H1 (cell line): ENCODE measurements around the gene ARHGEF40. TPM values are rescaled to one million over a fixed set of nuclear protein-coding genes. Genes with fewer than 3 reads are reported as not detected.
A peak's percentile ranks its signal among the peaks of the same experiment; 100 is the strongest.

ENCODE experiments used
- CTCF ChIA-PET: fragments of 300-600 bp; sonication (Branson Sonifier 250); formaldehyde crosslinking; loops from one replicate; lab custom pipeline; 2021; ENCODE audit not compliant: partially characterized antibody; lab: Charles Lee
- POLR2A ChIA-PET: fragments of 300-600 bp; sonication (Branson Sonifier 250); formaldehyde crosslinking; loops from one replicate; lab custom pipeline; 2021; ENCODE audit warnings: inconsistent platforms; ENCODE audit not compliant: partially characterized antibody; lab: Charles Lee
- DNase-seq, 2 experiments: peaks; one replicate each; pipeline versions ENCODE4 v3.0.0 to v3.0.0-alpha.2; 2010 to 2022; ENCODE audit warnings: low spot score in 2 of 2, low read depth in 1 of 2, mixed read lengths in 1 of 2
- FAIRE-seq: peaks from 2 replicates; lab custom pipeline; 2011; peaks lifted over from hg19 to GRCh38; lab: Jason Lieb, UNC
- H2AFZ ChIP-seq: 2 replicates; pipeline ENCODE4 v1.8.1; 2012; ENCODE audit warnings: low read length, inconsistent platforms
- H2AK5ac ChIP-seq: 2 replicates; pipeline ENCODE4 v1.6.1; 2013; ENCODE audit warnings: low read depth, low read length
- H2BK120ac ChIP-seq: replicated peaks from 2 replicates; pipeline ENCODE3; 2013; ENCODE audit warnings: low read depth, low read length, inconsistent platforms
- H2BK12ac ChIP-seq: 2 replicates; pipeline ENCODE4 v1.6.1; 2013; ENCODE audit warnings: low read depth, low read length
- H2BK15ac ChIP-seq: 2 replicates; pipeline ENCODE4 v1.6.1; 2013; ENCODE audit warnings: low read length
- H2BK20ac ChIP-seq: 2 replicates; pipeline ENCODE4 v1.6.1; 2013; ENCODE audit warnings: low read length
- H2BK5ac ChIP-seq: 2 replicates; pipeline ENCODE4 v1.6.1; 2013; ENCODE audit warnings: low read depth, low read length
- H3K14ac ChIP-seq: 2 replicates; pipeline ENCODE4 v1.6.1; 2013; ENCODE audit warnings: inconsistent platforms; ENCODE audit not compliant: insufficient read length
- H3K18ac ChIP-seq: 2 replicates; pipeline ENCODE4 v1.6.1; 2013; ENCODE audit warnings: low read length; ENCODE audit errors: extremely low read depth
- H3K23ac ChIP-seq: 2 replicates; pipeline ENCODE4 v1.6.1; 2013; ENCODE audit warnings: inconsistent platforms; ENCODE audit not compliant: insufficient read length
- H3K23me2 ChIP-seq: 2 replicates; pipeline ENCODE4 v1.6.1; 2013; ENCODE audit warnings: low read depth, low read length
- H3K27ac ChIP-seq: 2 replicates; pipeline ENCODE4 v1.6.1; 2011; ENCODE audit warnings: low read depth, low read length, inconsistent platforms
- H3K27me3 ChIP-seq, 4 experiments: replicated peaks in 1 of 4; 1 replicate in 1 of 4; 2 replicates in 3 of 4; pipeline versions ENCODE4 v1.6.1 to v1.8.1; 2011 to 2013; ENCODE audit warnings: low read length in 3 of 4, mild to moderate bottlenecking in 3 of 4, inconsistent platforms in 2 of 4, mixed read lengths in 2 of 4, moderate library complexity in 1 of 4; ENCODE audit not compliant: control insufficient read depth in 3 of 4, insufficient read depth in 3 of 4; ENCODE audit errors: extremely low read depth in 1 of 4
- H3K36me3 ChIP-seq, 4 experiments: 2 replicates each; pipeline versions ENCODE4 v1.6.1 to v1.8.1; 2011 to 2013; ENCODE audit warnings: mild to moderate bottlenecking in 4 of 4, low read length in 3 of 4, moderate library complexity in 2 of 4, control low read depth in 1 of 4, inconsistent platforms in 1 of 4; ENCODE audit not compliant: insufficient read depth in 4 of 4, control insufficient read depth in 2 of 4
- H3K4ac ChIP-seq: replicated peaks from 2 replicates; pipeline ENCODE3; 2013; ENCODE audit warnings: low read length, low read depth, mixed read lengths, inconsistent platforms; ENCODE audit not compliant: insufficient read length
- H3K4me1 ChIP-seq, 4 experiments: replicated peaks in 1 of 4; 1 replicate in 1 of 4; 2 replicates in 3 of 4; pipeline versions ENCODE4 v1.6.1 to v1.8.1; 2011 to 2013; ENCODE audit warnings: low read length in 3 of 4, inconsistent platforms in 2 of 4, mixed read lengths in 1 of 4; ENCODE audit not compliant: insufficient read depth in 4 of 4, control insufficient read depth in 3 of 4
- H3K4me2 ChIP-seq, 2 experiments: 2 replicates each; pipeline versions ENCODE4 v1.6.1 to v1.8.1; 2011 to 2013; ENCODE audit warnings: low read depth in 2 of 2, low read length in 2 of 2, control low read depth in 1 of 2, inconsistent platforms in 1 of 2, mild to moderate bottlenecking in 1 of 2; ENCODE audit not compliant: insufficient read depth in 1 of 2
- H3K4me3 ChIP-seq, 4 experiments: fragments of 200-600, 300-600 bp in 1 of 4; sonication (generic), shearing (Covaris generic), sonication (Bioruptor Twin) in 1 of 4; 2 replicates each; pipeline versions ENCODE4 v1.5.1 to v1.8.1; 2011 to 2016; ENCODE audit warnings: low read length in 4 of 4, low read depth in 3 of 4, control low read depth in 2 of 4, inconsistent platforms in 2 of 4, mild to moderate bottlenecking in 2 of 4, mixed read lengths in 1 of 4, moderate library complexity in 1 of 4; ENCODE audit not compliant: insufficient read depth in 2 of 4; ENCODE audit errors: extremely low read depth in 1 of 4
- H3K56ac ChIP-seq: replicated peaks from 2 replicates; pipeline ENCODE3; 2013; ENCODE audit warnings: low read depth, mild to moderate bottlenecking, mixed read lengths, low read length, inconsistent platforms; ENCODE audit not compliant: insufficient read length
- H3K79me1 ChIP-seq: 2 replicates; pipeline ENCODE4 v1.6.1; 2013; ENCODE audit warnings: low read depth, low read length, control low read depth
- H3K79me2 ChIP-seq, 2 experiments: 2 replicates each; pipeline versions ENCODE4 v1.6.1 to v1.8.1; 2012 to 2013; ENCODE audit warnings: low read length in 2 of 2, mild to moderate bottlenecking in 2 of 2, inconsistent platforms in 1 of 2; ENCODE audit not compliant: insufficient read depth in 2 of 2, control insufficient read depth in 1 of 2
- H3K9ac ChIP-seq, 4 experiments: replicated peaks in 1 of 4; 1 replicate in 1 of 4; 2 replicates in 3 of 4; pipeline versions ENCODE4 v1.6.1 to v1.8.1; 2011 to 2013; ENCODE audit warnings: low read depth in 3 of 4, low read length in 3 of 4, control low read depth in 2 of 4, mild to moderate bottlenecking in 2 of 4, moderate library complexity in 2 of 4, inconsistent platforms in 1 of 4; ENCODE audit errors: extremely low read depth in 1 of 4
- H3K9me3 ChIP-seq, 2 experiments: 2 replicates each; pipeline versions ENCODE4 v1.6.1 to v1.8.1; 2012 to 2013; ENCODE audit warnings: mild to moderate bottlenecking in 2 of 2, moderate library complexity in 2 of 2, control low read depth in 1 of 2, inconsistent platforms in 1 of 2, low read depth in 1 of 2, low read length in 1 of 2, mixed read lengths in 1 of 2; ENCODE audit not compliant: insufficient read depth in 2 of 2
- H4K20me1 ChIP-seq, 2 experiments: replicated peaks in 1 of 2; 2 replicates each; pipeline versions ENCODE3 to v1.8.1; 2011 to 2013; ENCODE audit warnings: inconsistent platforms in 2 of 2, low read length in 2 of 2, mild to moderate bottlenecking in 1 of 2; ENCODE audit not compliant: insufficient read depth in 2 of 2, control insufficient read depth in 1 of 2
- H4K5ac ChIP-seq: 2 replicates; pipeline ENCODE4 v1.6.1; 2013; ENCODE audit warnings: low read length, low read depth, mixed read lengths, inconsistent platforms; ENCODE audit not compliant: insufficient read length
- H4K8ac ChIP-seq: 2 replicates; pipeline ENCODE4 v1.8.0; 2013; ENCODE audit warnings: mild to moderate bottlenecking, moderate library complexity, low read length, inconsistent platforms; ENCODE audit not compliant: insufficient read depth; ENCODE audit errors: extremely low read depth
- H4K91ac ChIP-seq: replicated peaks from 2 replicates; pipeline ENCODE3; 2013; ENCODE audit warnings: low read length, mixed read lengths, inconsistent platforms; ENCODE audit not compliant: insufficient read length
- ATF3 ChIP-seq: IDR thresholded peaks from 2 replicates; pipeline ENCODE4 v1.6.1; 2011; ENCODE audit warnings: low read depth, mild to moderate bottlenecking, low read length; ENCODE audit not compliant: insufficient read depth
- BACH1 ChIP-seq: IDR thresholded peaks from 2 replicates; pipeline ENCODE4 v1.6.1; 2012; ENCODE audit warnings: low read length, improper control_type of control experiment
- BCL11A ChIP-seq, 2 experiments: IDR thresholded peaks; one replicate each; pipeline ENCODE4 v1.6.1; 2011; ENCODE audit warnings: low read depth in 2 of 2, low read length in 2 of 2, mild to moderate bottlenecking in 2 of 2
- JUN ChIP-seq: IDR thresholded peaks from 2 replicates; pipeline ENCODE4 v1.6.1; 2011; ENCODE audit warnings: low read depth, mild to moderate bottlenecking, improper control_type of control experiment, low read length
- KDM1A ChIP-seq: fragments of 200-600, 300-600 bp; sonication (generic); IDR thresholded peaks from 2 replicates; pipeline ENCODE4 v1.7.1; 2016; ENCODE audit warnings: mild to moderate bottlenecking, low read length, borderline replicate concordance
- POLR2A ChIP-seq, 2 experiments: IDR thresholded peaks; 1 replicate in 1 of 2; 2 replicates in 1 of 2; pipeline ENCODE4 v1.6.1; 2011; ENCODE audit warnings: low read depth in 2 of 2, low read length in 2 of 2, mild to moderate bottlenecking in 2 of 2; ENCODE audit errors: control extremely low read depth in 1 of 2
- POLR2AphosphoS5 ChIP-seq: IDR thresholded peaks from 2 replicates; pipeline ENCODE4 v1.6.1; 2011; ENCODE audit warnings: low read depth, low read length
- RXRA ChIP-seq: IDR thresholded peaks from 2 replicates; pipeline ENCODE4 v1.6.1; 2011; ENCODE audit warnings: low read depth, mild to moderate bottlenecking, low read length, moderate library complexity; ENCODE audit not compliant: insufficient read depth
- SUZ12 ChIP-seq: fragments of 200-600 bp; sonication (generic); IDR thresholded peaks from 2 replicates; pipeline ENCODE4 v1.6.1; 2012; ENCODE audit warnings: mild to moderate bottlenecking, inconsistent platforms, low read length, moderate library complexity, mixed read lengths
- TAF1 ChIP-seq: IDR thresholded peaks from 2 replicates; pipeline ENCODE4 v1.6.1; 2011; ENCODE audit warnings: mild to moderate bottlenecking, low read depth, low read length
- WGBS, 2 experiments: shearing (Covaris generic) in 1 of 2; methylation state at CpG; one replicate each; pipeline versions ENCODE4 v1.1.6 to v1.1.7; 2013 to 2015; ENCODE audit warnings: low lambda C conversion rate in 2 of 2, mixed read lengths in 2 of 2, inconsistent platforms in 1 of 2, low coverage in 1 of 2, missing lambda C conversion rate in 1 of 2; ENCODE audit not compliant: insufficient replicate concordance in 2 of 2, insufficient coverage in 1 of 2, insufficient read length in 1 of 2; ENCODE audit errors: extremely low coverage in 1 of 2, missing lambda C conversion rate in 1 of 2; 5-methylcytosine and 5-hydroxymethylcytosine counted together
- polyA plus RNA-seq, 7 experiments: library from polyadenylated mRNA; depleted of rRNA in 3 of 7; stranded (reverse) in 5 of 7; unstranded in 2 of 7; fragments of >200 nt in 5 of 7; fragments of 200-250 nt in 2 of 7; gene quantifications; 1 replicate in 5 of 7; 2 replicates in 1 of 7; 4 replicates in 1 of 7; pipeline versions ENCODE4 v1.2.1 to v1.2.3, GENCODE V29; 2011 to 2013; ENCODE audit warnings: missing spikeins in 2 of 7, mixed read lengths in 2 of 7
- total RNA-seq: library from RNA; stranded (reverse); fragmentation: NEBNext Ultra II Directional; extraction: Animal tissue kit (Norgen Biotek cat#: 25700); gene quantifications from 2 replicates; pipeline ENCODE4 v1.2.1, GENCODE V29; 2021

Gene ARHGEF40
- total and polyA plus RNA-seq, 2 of the 8 experiments (the other 6 are each of a cell fraction or from before 2014, with no cell fraction given) = 53.1 to 101 TPM

- Histone ChIP-seq H3K23ac (no peak overlapping the region), H3K4me2 (peak overlapping the region; percentile 94 to 96), H3K4me1 (peaks cover 3 to 14% (median 8%) of the 10 kb centered on the region in 4 experiments), H3K14ac (no peak overlapping the region), H4K8ac (peak overlapping the region; percentile 81), H2BK12ac (peak overlapping the region; percentile 92; the same call in 1 of the 2 replicates), H3K18ac (peak overlapping the region; percentile 97), H3K79me1 (no peaks in the 10 kb centered on the region; the same call in 1 of the 2 replicates), H3K23me2 (peaks cover 25% of the 10 kb centered on the region; the same call in 1 of the 2 replicates), H2BK5ac (peak overlapping the region; percentile 95; the same call in 1 of the 2 replicates), H3K9ac (peak overlapping the region; percentile 13 to 68 (median 59); a peak in 6 of 7 replicates), H2BK120ac (peak overlapping the region; percentile 91), H4K91ac (peak overlapping the region; percentile 93), H3K79me2 (peaks cover 0 to 13% of the 10 kb centered on the region in 2 experiments; a peak in 2 of 4 replicates), H2BK15ac (no peak overlapping the region), H4K5ac (peak overlapping the region; percentile 67), H3K9me3 (no peaks in the 10 kb centered on the region), H3K56ac (peak overlapping the region; percentile 84), H2AK5ac (no peak overlapping the region; the same call in 1 of the 2 replicates), H3K27ac (peak overlapping the region; percentile 74), H2BK20ac (0 out of 2 replicates have a peak overlapping the region, but pooled peaks have one; percentile 48), H2AFZ (no peak overlapping the region), H3K36me3 (peaks cover 14 to 20% (median 18%) of the 10 kb centered on the region in 4 experiments; a peak in 7 of 8 replicates), H3K4me3 (peak overlapping the region; percentile 52 to 98 (median 82)), H3K4ac (peak overlapping the region; percentile 74), H3K27me3 (peaks cover 0 to 4% (median 0%) of the 10 kb centered on the region in 4 experiments; a peak in 3 of 7 replicates), H4K20me1 (peaks cover 2 to 3% of the 10 kb centered on the region in 2 experiments)
- POLR2A ChIA-PET = interaction anchor here (0.7 to 12.4 kb wide), 25 partner anchors 8 to 197 kb away, joined by 3 to 245 read pairs (median 4); partner anchors contain the start of genes NDRG2, TMEM253 and ZNF219
- DNase-seq (peak in 1 of 2 experiments; percentile 86), FAIRE-seq (no peak)
- CTCF ChIA-PET = interaction anchor here (0.6 to 6.6 kb wide), 30 partner anchors 8 to 785 kb away, joined by 3 to 110 read pairs (median 6); partner anchors contain the start of genes NDRG2 and TMEM253
- WGBS, 2 experiments = 0% methylated on average over 20 of the region's 23 CpGs; no CpG with 5 or more reads in 1 of the 2 experiments
- TF ChIP-seq POLR2A (IDR thresholded peaks at IDR 0.05; ENCODE audit: control extremely low read depth in 1 of 2, low read depth in 2 of 2, low read length in 2 of 2) = no peak
- TF ChIP-seq SUZ12 = no peak
- no peak for TF ChIP-seq RXRA
- TF ChIP-seq JUN = no peak
- TF ChIP-seq ATF3 = no peak
- TF ChIP-seq POLR2AphosphoS5 = no peak; the same call in 1 of the 2 replicates
- TF ChIP-seq BACH1 = no peak
- no peak for TF ChIP-seq KDM1A
- no peak for TF ChIP-seq TAF1
- TF ChIP-seq BCL11A (IDR thresholded peaks at IDR 0.05; ENCODE audit: low read depth in 2 of 2, low read length in 2 of 2) = no peak
These were observed 613 bp downstream of the ARHGEF40 start for GRCh38 chr14:21070610-21071224.
